ENCODE measurements around the gene DNAJB8. TPM values are rescaled to one million over a fixed set of nuclear protein-coding genes. Genes with fewer than 3 reads are reported as not detected.

The DNAJB8 gene
- total RNA-seq, 1 experiment from 2014 or later, result not detected

DNA sequence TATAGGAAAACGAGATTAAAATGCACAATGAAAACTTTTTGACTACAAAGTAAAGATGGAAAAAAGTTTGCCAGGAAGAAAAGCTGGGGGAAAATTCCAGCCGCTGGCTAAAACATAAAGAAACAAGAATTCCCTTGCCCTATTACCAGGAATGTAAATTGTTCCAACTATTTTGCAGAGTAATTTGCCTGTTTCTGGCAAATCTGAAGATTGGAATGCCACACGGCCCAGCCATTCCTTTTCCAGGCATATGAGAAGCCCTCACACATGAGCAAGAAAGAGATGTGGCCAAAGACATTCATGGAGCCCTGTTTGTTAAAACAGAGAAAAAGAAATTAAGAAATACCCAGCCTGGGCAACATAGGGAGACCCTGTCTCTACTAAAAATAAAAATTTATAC lies 34.7 kb upstream of the DNAJB8 start:
- Mint-ChIP-seq H3K27me3 (ENCODE audit: low read depth) (peaks cover 65% of the 10 kb centered on the region), H3K27ac (no peak overlapping the region), H3K36me3 (ENCODE audit: insufficient read depth in 1 of 3, low read depth in 3 of 3) (no peaks in the 10 kb centered on the region), H3K9me3 (no peaks in the 10 kb centered on the region; a peak in 1 of 5 replicates), H3K4me3 (no peak overlapping the region), H3K4me1 (peaks cover 16 to 26% of the 10 kb centered on the region in 2 experiments; a peak in 3 of 4 replicates)
- peaks cover 11% of the 10 kb centered on the region for H3K27me3 ChIP-seq (ENCODE audit: insufficient read depth, low read length)
- no peak for TF ChIP-seq CTCF (conservative IDR thresholded peaks at IDR 0.05)
- no peak overlapping the region for H4K5ac ChIP-seq (ENCODE audit: insufficient read length, low read depth, low read length)
- no peak overlapping the region for H3K23ac ChIP-seq (ENCODE audit: insufficient read length, low read depth, low read length)
- peaks cover 5% of the 10 kb centered on the region for H3K23me2 ChIP-seq (ENCODE audit: insufficient read length, low read depth, low read length, poor library complexity, severe bottlenecking)
- no peak for DNase-seq
- H2BK5ac ChIP-seq (ENCODE audit: insufficient read length, low read length), result no peak overlapping the region
- WGBS (ENCODE audit: extremely low coverage, insufficient read length, low lambda C conversion rate), result no CpG with 5 or more reads among the region's 3 CpGs
- H2BK20ac ChIP-seq (ENCODE audit: low read depth, low read length, poor library complexity, severe bottlenecking), result no peak overlapping the region
- H3K4ac ChIP-seq (ENCODE audit: low read depth, low read length), result no peak overlapping the region
- no peak overlapping the region for H3K27ac ChIP-seq (ENCODE audit: insufficient read length, low read depth, low read length)
- no peaks in the 10 kb centered on the region for H3K79me2 ChIP-seq (ENCODE audit: insufficient read depth, low read length)
- no peaks in the 10 kb centered on the region for H3K4me1 ChIP-seq (ENCODE audit: insufficient read depth, low read length)
- no peak overlapping the region for H3K18ac ChIP-seq (ENCODE audit: insufficient read length, low read depth, low read length)
- no peak overlapping the region for H3K4me2 ChIP-seq (ENCODE audit: insufficient read depth, insufficient read length, low read length)
- H3K56ac ChIP-seq (ENCODE audit: insufficient read length, low read depth, low read length), result no peak overlapping the region
- H2AK5ac ChIP-seq (ENCODE audit: insufficient read length, low read length), result no peak overlapping the region
- no peaks in the 10 kb centered on the region for H3K79me1 ChIP-seq (ENCODE audit: insufficient read depth, low read depth, low read length, poor library complexity, severe bottlenecking)
- H3T11ph ChIP-seq (ENCODE audit: low read length), result no peak overlapping the region
- no peak overlapping the region for H2BK12ac ChIP-seq (ENCODE audit: insufficient read length, low read depth, low read length)
- H3K9ac ChIP-seq (ENCODE audit: extremely low read depth, insufficient read length, low read length), result no peak overlapping the region
- H2BK15ac ChIP-seq (ENCODE audit: low read depth, low read length), result no peak overlapping the region
- no peak overlapping the region for H3K14ac ChIP-seq (ENCODE audit: insufficient read depth, low read length)
- H4K8ac ChIP-seq (replicated peaks; ENCODE audit: insufficient read length, low read depth, low read length), result no peak overlapping the region
- no peaks in the 10 kb centered on the region for H4K20me1 ChIP-seq (ENCODE audit: control insufficient read depth, insufficient read depth, insufficient read length)
- no peaks in the 10 kb centered on the region for H3K9me3 ChIP-seq (ENCODE audit: control insufficient read depth, low read depth, low read length)
- H4K91ac ChIP-seq (ENCODE audit: insufficient read length, low read depth, low read length), result no peak overlapping the region
- H2AFZ ChIP-seq (ENCODE audit: low read length), result no peak overlapping the region
- H2BK120ac ChIP-seq (ENCODE audit: low read depth, low read length, poor library complexity, severe bottlenecking), result no peak overlapping the region

Measured in H9 (cell line).